GM19238 (cell line): ENCODE measurements around the gene SLFNL1.

ENCODE experiments used
- DNase-seq: peaks from one replicate; pipeline ENCODE4 v3.0.0; 2011; ENCODE audit warnings: low spot score; ENCODE audit not compliant: insufficient read length

The SLFNL1 gene

GRCh38 chr1:41020109-41020576 is 1.4 kb downstream of the SLFNL1 start:
- DNase-seq: no peak

DNA sequence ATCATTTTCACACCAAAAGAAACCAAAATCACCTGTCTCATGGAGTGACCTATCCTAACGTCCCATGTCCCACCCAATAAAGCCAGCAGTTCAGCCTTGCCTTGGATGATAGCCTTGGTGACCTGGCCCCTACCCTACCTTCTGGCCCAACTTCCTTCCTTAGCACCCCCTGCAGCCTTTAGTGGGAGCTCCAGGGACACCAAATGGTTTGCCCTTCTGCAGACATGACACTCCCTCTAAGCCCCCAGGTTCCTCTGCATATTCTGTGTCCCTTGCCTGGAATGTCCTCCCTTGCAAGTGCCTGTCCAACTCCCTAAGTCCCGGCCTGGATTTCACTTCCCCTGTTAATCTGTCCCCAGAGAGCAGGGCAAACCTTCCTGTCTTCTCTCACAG is 2.2 kb downstream of the SLFNL1 start:
- DNase-seq: no peak

DNA sequence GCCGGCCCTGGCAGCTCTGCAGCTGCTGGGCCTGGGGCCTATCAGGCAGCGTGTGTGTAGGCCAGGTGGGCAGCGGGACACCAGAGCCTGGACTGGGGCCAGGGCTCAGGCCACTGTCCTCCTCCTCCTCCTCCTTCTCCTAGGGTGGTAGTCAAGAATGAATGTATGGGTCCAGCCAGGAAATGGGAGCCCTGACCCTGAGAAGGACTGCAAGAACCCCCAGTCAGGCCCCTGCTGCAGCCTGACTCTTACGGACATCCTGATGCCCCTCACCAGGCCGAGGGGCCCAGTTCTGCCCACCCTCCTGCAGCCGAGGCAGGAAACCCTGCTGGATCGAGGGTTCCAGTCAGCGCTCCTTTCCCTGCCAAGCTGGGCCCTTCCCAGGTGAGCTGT is 3.5 kb downstream of the SLFNL1 start:
- no peak for DNase-seq

- DNase-seq: no peak
Observed at GRCh38 chr1:41017141-41018017, 4.1 kb downstream of the SLFNL1 start.

- DNase-seq: no peak
Observed at GRCh38 chr1:41015897-41016470, 5.5 kb downstream of the SLFNL1 start.

- no peak for DNase-seq
Observed at GRCh38 chr1:41015281-41015896, 6.1 kb downstream of the SLFNL1 start.

GRCh38 chr1:41014871-41015270 is 6.7 kb downstream of the SLFNL1 start:
- DNase-seq: no peak

DNA sequence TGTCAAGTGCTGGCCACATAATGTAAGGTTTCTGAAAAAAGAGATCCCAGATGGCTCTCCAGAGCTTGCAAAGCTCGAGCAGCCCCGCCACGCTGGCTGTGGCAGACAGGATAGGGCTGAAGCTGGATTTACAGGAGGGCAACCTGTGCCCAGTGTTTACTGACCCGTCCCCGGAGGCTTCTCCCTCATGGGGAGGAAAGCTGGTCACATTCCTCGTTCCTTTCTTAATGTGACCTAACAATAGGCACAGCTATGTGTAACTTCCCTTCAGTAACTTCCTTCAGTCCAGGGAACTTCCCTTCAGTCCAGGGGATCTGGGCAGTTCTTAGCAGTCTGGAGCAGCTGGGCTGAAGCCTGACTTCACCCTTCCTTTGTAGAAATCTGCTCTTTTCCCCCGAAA is 7.7 kb downstream of the SLFNL1 start:
- DNase-seq: no peak

GRCh38 chr1:41013024-41013423 is 8.5 kb downstream of the SLFNL1 start:
- DNase-seq: no peak

GRCh38 chr1:41010345-41010744 is 11.2 kb downstream of the SLFNL1 start:
- no peak for DNase-seq

DNA sequence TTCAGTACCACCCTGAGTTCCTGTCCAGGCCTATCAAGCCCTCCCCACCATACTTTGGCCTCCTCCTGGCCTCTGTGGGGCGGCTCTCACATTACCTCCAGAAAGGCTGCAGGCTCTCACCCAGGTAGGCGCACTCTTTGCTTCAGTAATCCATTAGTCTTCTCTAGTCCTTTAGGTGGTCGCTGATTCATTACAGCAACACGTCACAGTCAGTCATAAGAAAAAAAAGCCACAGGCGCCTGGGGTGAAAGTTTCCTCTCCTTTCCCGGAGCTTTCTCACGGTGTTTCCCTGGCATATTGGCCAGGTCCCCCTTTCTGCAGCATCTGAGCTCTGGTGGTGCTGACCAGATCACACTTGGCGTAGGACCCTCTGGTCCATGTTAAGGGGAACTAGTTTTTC is 12.1 kb downstream of the SLFNL1 start:
- DNase-seq: no peak

- no peak for DNase-seq
Observed at GRCh38 chr1:41006942-41007865, 14.3 kb downstream of the SLFNL1 start.

GRCh38 chr1:41005876-41006275 is 15.6 kb downstream of the SLFNL1 start:
- no peak for DNase-seq

DNA sequence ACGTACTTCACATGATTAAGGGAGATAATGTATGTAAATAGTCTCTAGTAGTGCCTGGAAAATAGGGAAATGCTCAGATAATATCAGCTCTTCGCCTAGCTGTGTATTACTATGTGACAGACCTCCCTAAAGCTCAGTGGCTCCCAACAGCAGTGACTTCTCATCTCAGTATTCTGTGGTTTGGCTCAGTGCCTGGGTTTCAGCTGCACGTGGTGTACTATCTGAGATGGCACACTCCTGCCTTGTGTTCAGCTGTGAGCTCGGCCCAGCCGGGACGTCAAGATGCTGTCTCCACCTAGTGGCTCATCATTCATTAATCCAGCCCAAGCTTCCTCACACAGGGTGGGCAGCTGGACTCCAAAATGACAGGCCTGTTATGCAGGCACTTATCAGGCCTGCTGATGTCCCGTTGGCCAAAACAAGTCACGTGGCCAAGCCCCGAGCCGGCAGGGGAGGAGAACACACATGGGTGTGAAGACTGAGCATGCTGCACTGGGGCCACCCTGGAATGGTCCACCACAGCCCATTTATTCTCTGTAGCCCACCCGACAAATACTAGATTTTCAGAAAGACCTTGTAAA is 17.8 kb downstream of the SLFNL1 start:
- DNase-seq: peak; percentile 86

- no peak for DNase-seq
Observed at GRCh38 chr1:41003127-41003639, 18.3 kb downstream of the SLFNL1 start.

- no peak for DNase-seq
Observed at GRCh38 chr1:40998668-40999067, 22.9 kb downstream of the SLFNL1 start.

GRCh38 chr1:40997096-40997495 is 24.4 kb downstream of the SLFNL1 start:
- DNase-seq: no peak

GRCh38 chr1:40989066-40989465 is 32.5 kb downstream of the SLFNL1 start:
- DNase-seq: no peak

DNA sequence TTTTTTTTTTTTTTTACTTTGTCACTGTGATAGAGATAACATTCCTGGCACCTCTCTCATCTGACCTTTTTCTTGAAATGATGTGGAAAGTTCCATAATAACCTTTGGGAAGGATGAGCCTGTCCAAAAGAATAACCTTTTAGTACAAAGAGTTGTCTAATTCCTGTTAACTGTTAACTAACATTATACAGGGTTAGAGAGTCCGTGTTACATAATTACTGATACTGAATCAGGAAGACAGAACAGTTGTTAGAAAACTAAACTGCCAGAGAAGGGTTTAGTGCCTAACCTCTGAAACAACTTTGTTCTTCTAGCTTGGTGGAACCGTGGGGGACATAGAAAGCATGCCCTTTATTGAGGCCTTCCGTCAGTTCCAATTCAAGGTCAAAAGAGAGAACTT is 33.2 kb downstream of the SLFNL1 start:
- no peak for DNase-seq

DNA sequence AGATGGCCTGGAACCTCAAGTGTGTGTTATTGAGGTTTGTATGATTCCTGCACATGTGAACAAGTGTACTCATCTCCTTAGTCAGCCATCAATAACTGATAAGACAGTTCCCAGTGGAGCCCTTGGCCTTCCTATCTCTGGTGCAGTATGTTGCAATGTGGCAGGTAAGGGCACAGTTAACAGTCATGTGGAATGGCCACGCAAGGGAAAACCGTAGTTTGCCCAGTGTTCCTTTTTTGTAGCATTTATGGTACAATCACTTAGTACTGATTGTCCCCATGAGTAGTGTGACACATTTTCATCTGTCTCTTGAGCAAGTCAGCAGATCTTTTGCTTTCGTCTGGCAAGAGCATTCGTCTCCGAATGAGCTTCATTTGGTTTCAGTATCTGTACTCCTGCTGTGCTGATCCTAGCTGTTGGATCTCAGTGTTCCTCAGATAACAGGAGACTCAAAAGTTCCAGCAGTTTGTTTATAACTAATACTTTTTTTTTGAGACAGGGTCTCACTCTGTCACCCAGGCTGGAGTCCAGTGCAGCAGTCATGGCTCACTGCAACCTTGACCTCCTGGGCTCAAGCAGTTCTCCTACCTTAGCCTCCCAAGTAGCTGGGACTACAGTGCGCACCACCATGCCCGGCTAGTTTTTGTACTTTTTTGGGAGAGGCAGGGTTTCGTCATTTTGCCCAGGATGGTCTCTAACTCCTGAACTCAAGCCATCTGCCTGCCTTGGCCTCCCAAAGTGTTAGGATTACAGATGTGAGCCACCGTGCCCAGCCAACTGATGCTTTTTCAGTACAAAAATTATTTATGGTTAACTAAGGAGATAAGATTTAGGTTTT is 33.9 kb downstream of the SLFNL1 start:
- DNase-seq: no peak
